GM06990 (cell line): ENCODE data around the gene NHSL2.
A peak's percentile ranks its signal among the peaks of the same experiment; 100 is the strongest.

Experiments
- DNase-seq: peaks from one replicate; pipeline ENCODE4 v3.0.0-alpha.2; 2011; ENCODE audit not compliant: insufficient read length; ENCODE audit errors: extremely low read depth
- H3K27me3 ChIP-seq: replicated peaks from 2 replicates; pipeline ENCODE4 v1.6.0; 2011; ENCODE audit warnings: low read length; ENCODE audit not compliant: control insufficient read depth, insufficient read depth
- H3K36me3 ChIP-seq: 2 replicates; pipeline ENCODE4 v1.5.1; 2011; ENCODE audit warnings: low read length; ENCODE audit not compliant: control insufficient read depth, insufficient read depth
- H3K4me3 ChIP-seq: replicated peaks from 2 replicates; pipeline ENCODE4 v1.5.1; 2011; ENCODE audit warnings: low read depth, mild to moderate bottlenecking, control low read depth, low read length
- TF ChIP-seq, protein P1 (sequence below): IDR thresholded peaks from 2 replicates; pipeline ENCODE4 v1.5.1; 2011; ENCODE audit warnings: low read length, control low read depth, mild to moderate bottlenecking, inconsistent platforms; ENCODE audit not compliant: insufficient read depth, poor library complexity, severe bottlenecking

NHSL2 gene

DNA sequence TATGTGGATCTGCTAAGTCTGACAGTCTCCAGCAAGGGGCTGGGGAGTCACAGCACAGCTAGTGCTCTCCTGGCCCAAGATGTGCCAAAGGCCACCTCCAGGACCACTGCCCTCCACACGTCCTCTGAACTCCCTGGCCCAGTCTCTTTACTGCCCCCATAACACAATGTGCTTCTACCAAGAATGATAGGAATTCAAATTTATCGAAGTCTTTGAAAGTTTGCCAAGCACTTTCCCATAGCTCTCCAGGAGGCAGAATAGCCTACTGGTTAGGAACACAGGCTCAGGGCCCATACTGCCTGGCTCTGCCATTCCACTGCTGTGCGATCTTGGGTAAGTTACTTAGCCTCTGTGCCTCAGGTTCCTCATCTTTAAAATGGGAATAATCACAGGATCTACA is 86.7 kb downstream of the NHSL2 start:
- no peak for DNase-seq
- Histone ChIP-seq H3K27me3 (0 out of 2 replicates have a peak, but pooled peaks cover 1% of the 10 kb centered on the region), H3K36me3 (no peaks in the 10 kb centered on the region), H3K4me3 (no peak overlapping the region)
- TF ChIP-seq, protein P1, sequence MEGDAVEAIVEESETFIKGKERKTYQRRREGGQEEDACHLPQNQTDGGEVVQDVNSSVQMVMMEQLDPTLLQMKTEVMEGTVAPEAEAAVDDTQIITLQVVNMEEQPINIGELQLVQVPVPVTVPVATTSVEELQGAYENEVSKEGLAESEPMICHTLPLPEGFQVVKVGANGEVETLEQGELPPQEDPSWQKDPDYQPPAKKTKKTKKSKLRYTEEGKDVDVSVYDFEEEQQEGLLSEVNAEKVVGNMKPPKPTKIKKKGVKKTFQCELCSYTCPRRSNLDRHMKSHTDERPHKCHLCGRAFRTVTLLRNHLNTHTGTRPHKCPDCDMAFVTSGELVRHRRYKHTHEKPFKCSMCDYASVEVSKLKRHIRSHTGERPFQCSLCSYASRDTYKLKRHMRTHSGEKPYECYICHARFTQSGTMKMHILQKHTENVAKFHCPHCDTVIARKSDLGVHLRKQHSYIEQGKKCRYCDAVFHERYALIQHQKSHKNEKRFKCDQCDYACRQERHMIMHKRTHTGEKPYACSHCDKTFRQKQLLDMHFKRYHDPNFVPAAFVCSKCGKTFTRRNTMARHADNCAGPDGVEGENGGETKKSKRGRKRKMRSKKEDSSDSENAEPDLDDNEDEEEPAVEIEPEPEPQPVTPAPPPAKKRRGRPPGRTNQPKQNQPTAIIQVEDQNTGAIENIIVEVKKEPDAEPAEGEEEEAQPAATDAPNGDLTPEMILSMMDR, result no peak

DNA sequence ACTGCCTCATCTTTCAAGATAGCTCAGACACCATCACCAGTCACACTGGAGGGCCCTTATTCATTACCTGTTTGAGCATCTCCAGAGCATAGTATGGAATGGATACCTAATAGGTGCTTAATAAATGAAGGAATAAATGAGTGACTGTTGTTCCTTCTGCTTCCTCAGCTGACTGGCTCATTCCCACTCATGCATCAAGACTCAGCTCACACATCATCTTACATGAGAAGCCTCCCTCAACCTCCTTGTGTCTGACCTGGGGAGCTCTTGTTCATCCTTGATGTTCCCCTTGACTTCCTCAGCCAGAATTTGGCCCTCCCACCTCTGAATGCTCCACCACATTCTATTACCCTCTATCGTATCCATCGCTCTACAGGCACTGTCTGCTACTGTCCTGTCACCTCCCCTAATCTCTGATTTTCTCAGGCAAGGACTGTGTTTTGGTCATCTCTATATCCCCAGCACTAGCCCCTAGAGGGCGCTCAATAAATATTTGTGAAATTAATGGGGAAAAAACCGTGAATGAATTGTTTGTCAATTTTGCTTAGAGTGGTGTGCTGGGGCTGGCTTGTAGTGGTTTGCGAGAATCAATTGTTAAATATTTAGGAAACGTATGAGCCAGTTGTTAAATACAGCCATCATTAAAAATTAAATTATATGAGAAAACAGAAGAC is 88.3 kb downstream of the NHSL2 start:
- no peak for DNase-seq
- H3K36me3 ChIP-seq, result no peaks in the 10 kb centered on the region
- H3K27me3 ChIP-seq, result 0 out of 2 replicates have a peak, but pooled peaks cover 1% of the 10 kb centered on the region
- no peak overlapping the region for H3K4me3 ChIP-seq
- TF ChIP-seq, protein P1, result peak; percentile 74

DNA sequence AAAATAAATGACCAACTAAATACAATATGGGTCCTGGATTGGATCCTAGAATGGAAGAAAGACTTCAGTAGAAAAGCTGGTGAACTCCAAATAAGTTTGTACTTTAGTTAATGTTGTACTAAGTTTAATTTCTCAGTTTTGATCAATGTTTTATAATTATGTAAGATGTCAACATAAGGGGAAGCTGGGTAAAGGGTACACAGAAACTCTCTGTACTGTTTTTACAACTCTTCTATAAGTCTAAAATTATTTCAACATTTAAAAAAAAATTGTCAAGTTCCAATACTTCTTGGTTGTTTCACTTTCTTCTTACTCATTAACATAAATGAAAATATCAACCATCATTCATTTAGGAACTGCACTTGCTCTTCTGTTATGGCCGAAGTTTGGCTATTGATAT is 88.9 kb downstream of the NHSL2 start:
- DNase-seq, result no peak
- Histone ChIP-seq H3K36me3 (no peaks in the 10 kb centered on the region), H3K4me3 (no peak overlapping the region), H3K27me3 (0 out of 2 replicates have a peak, but pooled peaks cover 1% of the 10 kb centered on the region)
- TF ChIP-seq, protein P1, result no peak

DNA sequence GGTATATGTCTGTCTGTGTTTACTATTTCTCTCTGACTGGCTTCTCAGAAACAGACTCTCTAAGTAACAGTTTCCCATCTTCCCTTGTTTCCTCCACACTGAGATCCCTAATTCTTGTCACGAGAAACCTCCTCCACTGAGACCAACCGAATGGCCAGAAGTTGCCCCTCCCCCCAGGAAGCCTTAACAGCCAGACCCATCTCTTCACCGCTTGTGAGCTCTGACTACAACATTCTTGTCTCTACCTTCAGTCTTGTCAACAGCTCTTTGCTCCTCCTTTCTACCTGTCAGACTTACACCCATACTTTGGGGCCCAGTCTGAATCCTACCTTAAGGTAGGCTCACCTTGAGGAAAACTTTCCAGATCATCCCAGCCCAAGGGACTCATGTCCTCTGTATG is 90.8 kb downstream of the NHSL2 start:
- DNase-seq, result no peak
- Histone ChIP-seq H3K27me3 (0 out of 2 replicates have a peak, but pooled peaks cover 1% of the 10 kb centered on the region), H3K36me3 (no peaks in the 10 kb centered on the region), H3K4me3 (no peak overlapping the region)
- TF ChIP-seq, protein P1, result no peak

DNA sequence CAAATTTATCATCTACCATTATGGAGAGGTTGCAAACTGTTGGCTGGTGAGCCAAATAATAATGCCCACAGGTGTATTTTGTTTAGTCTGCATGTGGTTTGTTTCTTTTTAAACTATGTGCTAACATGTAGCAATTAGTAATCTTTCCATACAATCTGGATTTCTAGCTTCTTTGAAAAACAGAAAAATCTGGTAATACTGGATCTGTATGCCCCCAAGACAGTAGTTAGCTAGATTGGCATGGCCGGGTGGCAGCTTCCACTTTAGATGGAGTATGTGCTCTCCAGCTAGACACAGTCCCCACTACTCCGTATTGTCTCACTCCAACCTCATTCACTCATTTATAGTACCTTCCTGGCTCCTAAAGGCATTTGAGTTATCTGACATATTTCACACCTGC is 91.3 kb downstream of the NHSL2 start:
- Histone ChIP-seq H3K36me3 (no peaks in the 10 kb centered on the region), H3K27me3 (peaks cover 1% of the 10 kb centered on the region; the same call in 1 of the 2 replicates), H3K4me3 (no peak overlapping the region)
- no peak for DNase-seq
- TF ChIP-seq, protein P1, result no peak
